Hepatocyte (in vitro differentiated cells): ENCODE data around the gene PTPRCAP. TPM values are rescaled to one million over a fixed set of nuclear protein-coding genes. Genes with fewer than 3 reads are reported as not detected.

ENCODE experiments used
- DNase-seq: peaks from one replicate; pipeline ENCODE4 v3.0.0-alpha.2; 2016; ENCODE audit warnings: low spot score
- H2AFZ ChIP-seq: fragments of 200-600 bp; sonication (generic); 2 replicates; pipeline ENCODE4 v1.6.0; 2016; ENCODE audit warnings: antibody characterized with exemption, mild to moderate bottlenecking
- H3K27ac ChIP-seq: fragments of 200-600 bp; sonication (generic); 2 replicates; pipeline ENCODE4 v1.5.1; 2016; ENCODE audit warnings: mild to moderate bottlenecking
- H3K27me3 ChIP-seq: fragments of 200-600 bp; sonication (generic); 2 replicates; pipeline ENCODE4 v1.6.1; 2016
- H3K36me3 ChIP-seq: fragments of 200-600 bp; sonication (generic); replicated peaks from 2 replicates; pipeline ENCODE4 v1.5.1; 2016; ENCODE audit warnings: low read depth; ENCODE audit not compliant: insufficient read depth
- H3K4me1 ChIP-seq: fragments of 200-600 bp; sonication (generic); 2 replicates; pipeline ENCODE4 v1.5.1; 2016; ENCODE audit warnings: mild to moderate bottlenecking, moderate library complexity; ENCODE audit not compliant: insufficient read depth
- H3K4me2 ChIP-seq: fragments of 200-600 bp; sonication (generic); 2 replicates; pipeline ENCODE4 v1.6.0; 2016
- H3K4me3 ChIP-seq: fragments of 200-600 bp; sonication (generic); 2 replicates; pipeline ENCODE4 v1.5.1; 2016; ENCODE audit warnings: mild to moderate bottlenecking
- H3K79me2 ChIP-seq: fragments of 200-600 bp; sonication (generic); 2 replicates; pipeline ENCODE4 v1.6.0; 2017; ENCODE audit warnings: mild to moderate bottlenecking
- H3K9me2 ChIP-seq: fragments of 200-600 bp; sonication (generic); replicated peaks from 2 replicates; pipeline ENCODE4 v1.6.0; 2017; ENCODE audit warnings: mild to moderate bottlenecking; ENCODE audit not compliant: insufficient read depth
- H3K9me3 ChIP-seq: fragments of 200-600 bp; sonication (generic); 2 replicates; pipeline ENCODE4 v1.5.1; 2016; ENCODE audit warnings: low read depth, mild to moderate bottlenecking
- H4K20me1 ChIP-seq: fragments of 200-600 bp; sonication (generic); 2 replicates; pipeline ENCODE4 v1.6.0; 2016; ENCODE audit warnings: mild to moderate bottlenecking; ENCODE audit not compliant: insufficient read depth, poor library complexity, severe bottlenecking
- EZH2 ChIP-seq: fragments of 200-600 bp; sonication (generic); IDR thresholded peaks from 2 replicates; pipeline ENCODE4 v1.6.1; 2016; ENCODE audit warnings: antibody characterized with exemption, mild to moderate bottlenecking, borderline replicate concordance
- EZH2phosphoT487 ChIP-seq: fragments of 200-600 bp; sonication (generic); IDR thresholded peaks from one replicate; pipeline ENCODE4 v1.6.1; 2018; ENCODE audit warnings: antibody characterized with exemption, mild to moderate bottlenecking, low read depth, moderate library complexity; ENCODE audit not compliant: unreplicated experiment, severe bottlenecking
- WGBS: methylation state at CpG from one replicate; pipeline ENCODE4 v1.1.6; 2016; ENCODE audit warnings: low lambda C conversion rate; ENCODE audit errors: missing lambda C conversion rate; 5-methylcytosine and 5-hydroxymethylcytosine counted together
- polyA plus RNA-seq: library from polyadenylated mRNA; unstranded; fragments of >200 nt; fragmentation: Nextera tagmentation; extraction: Ambion mirVana; gene quantifications from 2 replicates; pipeline ENCODE4 v1.2.1, GENCODE V29; 2016
- total RNA-seq: library from RNA; depleted of rRNA; stranded (reverse); fragments of >200 nt; gene quantifications from 2 replicates; pipeline ENCODE4 v1.2.3, GENCODE V29; 2014
- TF ChIP-seq, protein P1 (sequence below): fragments of 200-600 bp; sonication (generic); IDR thresholded peaks from 2 replicates; pipeline ENCODE4 v1.5.1; 2016; ENCODE audit warnings: antibody characterized with exemption, mild to moderate bottlenecking; ENCODE audit not compliant: poor library complexity

Gene PTPRCAP
- total and polyA plus RNA-seq, 2 experiments from 2014 or later, result 1.0 to 2.5 TPM

DNA sequence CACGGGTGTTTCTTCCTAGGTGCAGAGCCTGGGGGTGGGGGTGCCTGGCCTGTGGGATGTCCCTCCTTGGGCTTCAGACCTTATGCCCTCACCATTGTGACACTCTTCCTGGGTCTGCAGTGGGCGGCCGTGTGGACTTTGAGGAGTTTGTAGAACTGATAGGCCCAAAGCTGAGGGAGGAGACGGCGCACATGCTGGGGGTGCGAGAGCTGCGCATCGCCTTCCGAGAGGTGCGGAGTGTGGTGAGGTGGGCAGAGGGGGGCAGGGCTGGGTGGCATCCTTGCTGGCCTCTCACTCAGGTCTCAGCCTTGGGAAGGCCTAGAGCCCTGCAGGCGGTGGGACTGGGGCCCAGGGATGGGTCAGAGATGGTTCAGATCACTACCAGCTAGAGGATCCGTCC is 20.0 kb upstream of the PTPRCAP start:
- no peaks in the 10 kb centered on the region for H3K79me2 ChIP-seq
- 89% methylated on average over 12 of the region's 12 CpGs for WGBS

DNA sequence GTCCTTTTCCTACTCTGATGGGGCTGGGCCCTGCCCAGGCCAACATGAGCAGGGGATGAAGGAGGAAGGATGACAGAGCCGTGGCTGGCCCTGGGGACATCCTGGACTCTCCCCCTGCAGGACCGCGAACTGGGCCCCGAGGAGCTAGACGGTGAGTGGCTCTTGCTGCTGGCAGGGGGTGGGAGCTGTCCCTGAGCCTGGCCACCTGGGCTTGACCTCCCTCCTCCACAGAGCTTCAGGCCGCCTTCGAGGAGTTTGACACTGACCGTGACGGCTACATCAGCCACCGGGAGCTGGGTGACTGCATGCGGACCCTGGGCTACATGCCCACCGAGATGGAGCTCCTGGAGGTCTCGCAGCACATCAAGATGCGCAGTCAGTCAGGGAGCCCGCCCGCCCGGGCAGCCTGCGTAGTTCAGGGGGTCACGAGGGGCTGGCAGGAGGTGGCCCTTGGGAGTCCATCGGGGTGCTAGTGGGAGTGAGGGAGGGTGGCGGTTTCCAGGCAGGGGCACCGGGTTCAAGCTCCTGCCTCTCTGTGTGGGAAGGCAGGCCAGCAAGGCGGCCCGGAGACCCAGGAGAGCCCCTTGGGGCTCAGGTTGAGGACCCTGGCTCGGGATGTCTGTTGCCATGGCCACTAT is 18.7 kb upstream of the PTPRCAP start:
- no peak overlapping the region for H3K4me3 ChIP-seq
- H3K27ac ChIP-seq, result no peak overlapping the region
- no peak for TF ChIP-seq EZH2
- TF ChIP-seq, protein P1, sequence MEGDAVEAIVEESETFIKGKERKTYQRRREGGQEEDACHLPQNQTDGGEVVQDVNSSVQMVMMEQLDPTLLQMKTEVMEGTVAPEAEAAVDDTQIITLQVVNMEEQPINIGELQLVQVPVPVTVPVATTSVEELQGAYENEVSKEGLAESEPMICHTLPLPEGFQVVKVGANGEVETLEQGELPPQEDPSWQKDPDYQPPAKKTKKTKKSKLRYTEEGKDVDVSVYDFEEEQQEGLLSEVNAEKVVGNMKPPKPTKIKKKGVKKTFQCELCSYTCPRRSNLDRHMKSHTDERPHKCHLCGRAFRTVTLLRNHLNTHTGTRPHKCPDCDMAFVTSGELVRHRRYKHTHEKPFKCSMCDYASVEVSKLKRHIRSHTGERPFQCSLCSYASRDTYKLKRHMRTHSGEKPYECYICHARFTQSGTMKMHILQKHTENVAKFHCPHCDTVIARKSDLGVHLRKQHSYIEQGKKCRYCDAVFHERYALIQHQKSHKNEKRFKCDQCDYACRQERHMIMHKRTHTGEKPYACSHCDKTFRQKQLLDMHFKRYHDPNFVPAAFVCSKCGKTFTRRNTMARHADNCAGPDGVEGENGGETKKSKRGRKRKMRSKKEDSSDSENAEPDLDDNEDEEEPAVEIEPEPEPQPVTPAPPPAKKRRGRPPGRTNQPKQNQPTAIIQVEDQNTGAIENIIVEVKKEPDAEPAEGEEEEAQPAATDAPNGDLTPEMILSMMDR, result no peak
- no peak for TF ChIP-seq EZH2phosphoT487
- H3K4me1 ChIP-seq, result no peaks in the 10 kb centered on the region
- no peaks in the 10 kb centered on the region for H4K20me1 ChIP-seq
- H3K36me3 ChIP-seq, result no peaks in the 10 kb centered on the region
- no peaks in the 10 kb centered on the region for H3K9me3 ChIP-seq
- H3K9me2 ChIP-seq, result no peaks in the 10 kb centered on the region
- H3K4me2 ChIP-seq, result no peak overlapping the region
- no peaks in the 10 kb centered on the region for H3K79me2 ChIP-seq
- H3K27me3 ChIP-seq, result no peaks in the 10 kb centered on the region
- no peak overlapping the region for H2AFZ ChIP-seq
- DNase-seq, result no peak
- WGBS, result 89% methylated on average over 25 of the region's 25 CpGs

More for the DNA sequence above, 20.0 kb upstream of the PTPRCAP start:
- no peak overlapping the region for H3K27ac ChIP-seq
- no peak overlapping the region for H3K4me2 ChIP-seq
- no peaks in the 10 kb centered on the region for H3K27me3 ChIP-seq
- H2AFZ ChIP-seq, result no peak overlapping the region
- H3K4me3 ChIP-seq, result no peak overlapping the region
- no peaks in the 10 kb centered on the region for H3K36me3 ChIP-seq
- H3K9me2 ChIP-seq, result no peaks in the 10 kb centered on the region
- TF ChIP-seq, protein P1, result no peak
- TF ChIP-seq EZH2phosphoT487 (no peak), EZH2 (no peak)
- DNase-seq, result no peak
- no peaks in the 10 kb centered on the region for H3K9me3 ChIP-seq
- no peaks in the 10 kb centered on the region for H3K4me1 ChIP-seq
- H4K20me1 ChIP-seq, result no peaks in the 10 kb centered on the region

DNA sequence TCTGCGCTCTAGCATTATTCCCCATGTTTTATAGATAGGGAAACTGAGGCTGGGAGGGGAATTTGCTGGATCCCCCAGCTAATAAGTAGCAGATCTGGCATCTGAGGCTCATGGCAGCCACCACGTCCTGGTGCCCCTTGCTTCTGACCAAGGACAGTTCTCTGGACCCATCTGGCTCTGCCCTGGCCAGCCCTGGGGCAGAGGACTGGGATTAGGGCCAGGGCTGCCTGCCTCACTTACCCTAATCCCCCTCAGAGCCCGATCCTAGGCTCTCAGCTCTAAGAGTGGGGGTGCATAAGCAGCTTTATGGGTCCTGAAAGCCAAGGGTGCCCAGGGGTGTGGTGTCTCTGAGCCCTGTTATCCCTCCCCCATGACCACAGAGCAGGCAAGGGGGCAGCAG is 17.6 kb upstream of the PTPRCAP start, which contains the start of gene CABP4:
Gene CABP4 (plus strand): TSS at position 301 of the 400 bp plus-strand sequence. CDS start 70 bp downstream, at position 371.
- no peaks in the 10 kb centered on the region for H4K20me1 ChIP-seq
- H3K4me3 ChIP-seq, result no peak within 1 kb of the TSS
- H3K9me2 ChIP-seq, result no peaks in the 10 kb centered on the region
- 88% methylated on average over 3 of the region's 3 CpGs for WGBS
- DNase-seq, result no peak
- TF ChIP-seq, protein P1, result no peak
- TF ChIP-seq EZH2 (no peak), EZH2phosphoT487 (no peak)
- no peaks in the 10 kb centered on the region for H3K4me1 ChIP-seq
- no peak within 1 kb of the TSS for H2AFZ ChIP-seq
- no peaks in the 10 kb centered on the region for H3K9me3 ChIP-seq
- H3K79me2 ChIP-seq, result no peaks in the 10 kb centered on the region
- H3K4me2 ChIP-seq, result no peak within 1 kb of the TSS
- H3K27me3 ChIP-seq, result no peaks in the 10 kb centered on the region
- no peak within 1 kb of the TSS for H3K27ac ChIP-seq
- no peaks in the 10 kb centered on the region for H3K36me3 ChIP-seq
